ENCODE data around the gene IDH1.
A peak's percentile ranks its signal among the peaks of the same experiment; 100 is the strongest.
"Not testable (repeated sequence)": the region's sequence is repeated elsewhere in the genome, so short reads cannot be mapped to it uniquely, and the experiment has no call there.

The IDH1 gene

GRCh38 chr2:208254871-208255556 lies at the start of gene IDH1:
IDH1 (minus strand) TSS chr2:208255071; CDS start chr2:208251551, 3,520 bp downstream.
- DNase-seq = peak; percentile 97 to 100

- no peak for DNase-seq
These were observed 49.3 kb upstream of the IDH1 start for GRCh38 chr2:208304157-208304556.

- DNase-seq = no peak
These were observed 46.2 kb upstream of the IDH1 start for GRCh38 chr2:208300847-208301618.

- DNase-seq = no peak
These were observed 43.1 kb upstream of the IDH1 start for GRCh38 chr2:208297961-208298360.

- no peak for DNase-seq
These were observed 41.7 kb upstream of the IDH1 start for GRCh38 chr2:208296610-208297009.

GRCh38 chr2:208295834-208296233 lies 41.0 kb upstream of the IDH1 start:
- DNase-seq = no peak

- DNase-seq = no peak
These were observed 39.7 kb upstream of the IDH1 start for GRCh38 chr2:208294482-208295024.

- no peak for DNase-seq
These were observed 31.0 kb upstream of the IDH1 start for GRCh38 chr2:208285853-208286252.

GRCh38 chr2:208280933-208281332 lies 26.1 kb upstream of the IDH1 start:
- no peak for DNase-seq

- DNase-seq = no peak
These were observed 25.4 kb upstream of the IDH1 start for GRCh38 chr2:208280234-208280633.

- DNase-seq = no peak
These were observed 24.4 kb upstream of the IDH1 start for GRCh38 chr2:208279236-208279635.

- no peak for DNase-seq
These were observed 23.7 kb upstream of the IDH1 start for GRCh38 chr2:208278549-208278948.

- no peak for DNase-seq
These were observed 19.9 kb upstream of the IDH1 start for GRCh38 chr2:208274748-208275147.

- DNase-seq = no peak
These were observed 14.2 kb upstream of the IDH1 start for GRCh38 chr2:208269091-208269490.

- DNase-seq = no peak
These were observed 13.5 kb upstream of the IDH1 start for GRCh38 chr2:208268156-208268952.

GRCh38 chr2:208267526-208267925 lies 12.7 kb upstream of the IDH1 start:
- DNase-seq = not testable (repeated sequence)

- DNase-seq = no peak
These were observed 12.1 kb upstream of the IDH1 start for GRCh38 chr2:208266936-208267335.

- DNase-seq = no peak
These were observed 11.7 kb upstream of the IDH1 start for GRCh38 chr2:208266553-208266893.

- peak; percentile 90 to 92 for DNase-seq
These were observed 11.1 kb upstream of the IDH1 start, which contains the start of gene PIKFYVE for GRCh38 chr2:208265801-208266552. PIKFYVE (plus strand) TSS chr2:208266255; CDS start chr2:208271520, 5,265 bp downstream.

- DNase-seq = peak; percentile 51
These were observed 10.5 kb upstream of the IDH1 start for GRCh38 chr2:208265371-208265800.

- DNase-seq = not testable (repeated sequence)
These were observed 2.3 kb upstream of the IDH1 start for GRCh38 chr2:208256849-208257813.

Data from activated T-cell treated with anti-CD3 and anti-CD28 coated beads, Interleukin-2, amount 50 U/mL, for 48 hours (primary cell).